Fibroblast of skin of left biceps (primary cell): ENCODE measurements around the gene RAP1A.
"Not testable (repeated sequence)": the region's sequence is repeated elsewhere in the genome, so short reads cannot be mapped to it uniquely, and the experiment has no call there.

Source experiments
- DNase-seq, 2 experiments: peaks; one replicate each; pipeline ENCODE4 v3.0.0-alpha.2; 2013; ENCODE audit warnings: low read depth in 2 of 2

RAP1A gene

GRCh38 chr1:111737216-111738132 is 117.9 kb downstream of the RAP1A start:
- no peak for DNase-seq

GRCh38 chr1:111738133-111738435 is 118.5 kb downstream of the RAP1A start:
- no peak for DNase-seq

GRCh38 chr1:111738436-111739193 is 119.0 kb downstream of the RAP1A start:
- DNase-seq: no peak

- peak in 1 of 2 experiments; percentile 54 for DNase-seq
Observed at GRCh38 chr1:111739194-111739924, 119.8 kb downstream of the RAP1A start, which contains the start of gene INKA2. TSS of gene INKA2 (minus strand) at chr1:111739395. CDS start at chr1:111739242, 153 bp downstream.

GRCh38 chr1:111739925-111740765 is 120.6 kb downstream of the RAP1A start:
- no peak for DNase-seq

GRCh38 chr1:111742292-111742691 is 122.7 kb downstream of the RAP1A start:
- not testable (repeated sequence) for DNase-seq

GRCh38 chr1:111742938-111743549 is 123.5 kb downstream of the RAP1A start:
- no peak for DNase-seq

- no peak for DNase-seq
Observed at GRCh38 chr1:111743679-111744101, 124.1 kb downstream of the RAP1A start.

- DNase-seq: no peak
Observed at GRCh38 chr1:111745675-111746613, 126.4 kb downstream of the RAP1A start.

GRCh38 chr1:111746614-111746999 is 127.0 kb downstream of the RAP1A start:
- DNase-seq: no peak

GRCh38 chr1:111747282-111747734 is 127.7 kb downstream of the RAP1A start:
- no peak for DNase-seq

GRCh38 chr1:111747947-111748346 is 128.4 kb downstream of the RAP1A start:
- no peak for DNase-seq

GRCh38 chr1:111749628-111750027 is 130.0 kb downstream of the RAP1A start:
- no peak for DNase-seq

- DNase-seq: no peak
Observed at GRCh38 chr1:111750856-111751255, 131.3 kb downstream of the RAP1A start.

- no peak for DNase-seq
Observed at GRCh38 chr1:111751906-111752575, 132.5 kb downstream of the RAP1A start.

GRCh38 chr1:111754984-111755330 is 135.4 kb downstream of the RAP1A start:
- DNase-seq: no peak

- DNase-seq: peak; percentile 97
Observed at GRCh38 chr1:111755331-111756123, 135.9 kb downstream of the RAP1A start, which contains the start of gene DDX20. TSS of gene DDX20 (plus strand) at chr1:111755901. CDS start at chr1:111755925, 24 bp downstream.

GRCh38 chr1:111756124-111756513 is 136.5 kb downstream of the RAP1A start:
- no peak for DNase-seq
